GM12892 (cell line): ENCODE results near the gene MED13L.

Source experiments
- DNase-seq: peaks from one replicate; pipeline ENCODE4 v3.0.0; 2011; ENCODE audit not compliant: insufficient read length
- FAIRE-seq: peaks from 2 replicates; lab custom pipeline; 2011; peaks lifted over from hg19 to GRCh38; lab: Jason Lieb, UNC
- POLR2A ChIP-seq: IDR thresholded peaks from 2 replicates; pipeline ENCODE4 v1.6.1; 2011; ENCODE audit warnings: low read depth, low read length, control low read depth
- POLR2AphosphoS5 ChIP-seq: IDR thresholded peaks from 2 replicates; pipeline ENCODE4 v1.6.1; 2011; ENCODE audit warnings: low read depth, low read length, control low read depth
- TAF1 ChIP-seq: IDR thresholded peaks from 2 replicates; pipeline ENCODE4 v1.6.1; 2011; ENCODE audit warnings: low read depth, mild to moderate bottlenecking, control low read depth, low read length, borderline replicate concordance

Gene MED13L

DNA sequence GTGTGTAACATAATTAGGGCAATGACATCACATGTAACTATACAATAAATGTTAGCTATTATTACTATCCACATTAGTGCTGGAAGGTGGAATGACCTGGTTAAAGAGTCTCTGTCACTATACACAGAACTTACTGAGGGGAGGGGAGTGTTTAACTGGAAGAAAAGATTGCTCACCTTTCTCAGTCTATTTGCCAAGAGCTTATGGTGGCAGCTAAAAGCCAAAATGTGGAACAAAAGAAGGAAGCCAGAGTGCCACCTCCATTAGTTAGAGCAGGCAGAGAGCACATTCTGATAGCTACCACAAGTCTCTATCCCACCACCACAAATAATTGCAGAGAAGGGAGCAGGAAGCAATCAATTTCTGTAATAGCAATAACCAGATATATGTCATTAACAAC, 124.4 kb downstream of the MED13L start:
- DNase-seq (no peak), FAIRE-seq (no peak)

GRCh38 chr12:116152268-116152667, 125.2 kb downstream of the MED13L start:
- peak; percentile 38 for FAIRE-seq
- TF ChIP-seq POLR2AphosphoS5 (no peak), TAF1 (no peak)
- no peak for DNase-seq

More for the DNA sequence above, 124.4 kb downstream of the MED13L start:
- no peak for TF ChIP-seq POLR2AphosphoS5
- TF ChIP-seq TAF1: no peak
- TF ChIP-seq POLR2A: no peak

GRCh38 chr12:116150452-116150851, 127.0 kb downstream of the MED13L start:
- FAIRE-seq: peak; percentile 9
- no peak for DNase-seq
- TF ChIP-seq POLR2A: no peak
- TF ChIP-seq POLR2AphosphoS5: no peak
- TF ChIP-seq TAF1: no peak

- FAIRE-seq (no peak), DNase-seq (no peak)
- TF ChIP-seq POLR2A (no peak), TAF1 (no peak), POLR2AphosphoS5 (no peak)
Observed at GRCh38 chr12:116150001-116150400, 127.5 kb downstream of the MED13L start.

DNA sequence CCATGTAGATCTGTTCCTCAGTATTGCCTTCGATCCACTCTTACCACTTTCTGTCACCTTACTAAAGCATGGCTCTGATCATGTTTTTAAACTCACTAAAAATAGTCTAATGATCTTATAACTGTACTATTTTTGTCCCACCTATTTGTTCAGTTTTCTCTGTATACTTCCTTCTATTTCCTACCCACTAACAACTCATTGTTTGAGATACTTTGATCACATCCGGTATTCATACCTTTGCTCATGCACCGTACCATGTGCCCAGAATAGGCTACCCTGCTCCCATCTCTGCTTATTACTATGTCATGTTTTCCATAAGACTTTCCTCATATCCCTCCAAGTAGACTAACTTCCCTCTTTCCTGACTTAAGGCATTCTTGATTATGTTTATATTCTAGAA, 128.6 kb downstream of the MED13L start:
- TF ChIP-seq POLR2A: no peak
- no peak for TF ChIP-seq POLR2AphosphoS5
- no peak for TF ChIP-seq TAF1
- FAIRE-seq (peak; percentile 50), DNase-seq (no peak)

GRCh38 chr12:116146386-116146785, 131.1 kb downstream of the MED13L start:
- DNase-seq (no peak), FAIRE-seq (no peak)
- TF ChIP-seq TAF1: no peak
- TF ChIP-seq POLR2A: no peak
- TF ChIP-seq POLR2AphosphoS5: no peak

GRCh38 chr12:116145451-116145850, 132.0 kb downstream of the MED13L start:
- TF ChIP-seq POLR2A: no peak
- TF ChIP-seq POLR2AphosphoS5: no peak
- no peak for TF ChIP-seq TAF1
- no peak for DNase-seq
- FAIRE-seq: no peak

DNA sequence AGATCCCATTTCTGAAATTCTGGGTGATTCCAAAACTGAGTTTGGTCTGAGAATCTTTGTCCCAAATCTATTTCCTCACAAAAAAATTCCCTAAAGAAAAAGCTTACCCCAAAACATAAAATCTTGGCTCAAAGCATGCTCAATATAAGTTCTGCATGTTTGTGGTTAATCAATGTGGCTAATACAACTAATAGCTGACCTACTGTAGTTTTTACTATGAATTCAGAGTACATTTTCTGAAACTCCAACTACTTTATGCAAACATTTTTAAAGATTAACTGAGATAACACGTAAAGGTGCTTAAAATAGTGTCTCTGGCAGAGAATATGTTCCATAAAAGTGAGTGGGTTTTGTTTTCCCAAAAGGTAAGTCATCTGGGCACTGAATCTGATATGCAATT, 133.1 kb downstream of the MED13L start:
- DNase-seq (no peak), FAIRE-seq (no peak)
- TF ChIP-seq TAF1: no peak
- no peak for TF ChIP-seq POLR2A
- TF ChIP-seq POLR2AphosphoS5: no peak

- FAIRE-seq (peak; percentile 68), DNase-seq (no peak)
- TF ChIP-seq POLR2AphosphoS5: no peak
- TF ChIP-seq POLR2A: no peak
- TF ChIP-seq TAF1: no peak
Observed at GRCh38 chr12:116143909-116144308, 133.6 kb downstream of the MED13L start.

DNA sequence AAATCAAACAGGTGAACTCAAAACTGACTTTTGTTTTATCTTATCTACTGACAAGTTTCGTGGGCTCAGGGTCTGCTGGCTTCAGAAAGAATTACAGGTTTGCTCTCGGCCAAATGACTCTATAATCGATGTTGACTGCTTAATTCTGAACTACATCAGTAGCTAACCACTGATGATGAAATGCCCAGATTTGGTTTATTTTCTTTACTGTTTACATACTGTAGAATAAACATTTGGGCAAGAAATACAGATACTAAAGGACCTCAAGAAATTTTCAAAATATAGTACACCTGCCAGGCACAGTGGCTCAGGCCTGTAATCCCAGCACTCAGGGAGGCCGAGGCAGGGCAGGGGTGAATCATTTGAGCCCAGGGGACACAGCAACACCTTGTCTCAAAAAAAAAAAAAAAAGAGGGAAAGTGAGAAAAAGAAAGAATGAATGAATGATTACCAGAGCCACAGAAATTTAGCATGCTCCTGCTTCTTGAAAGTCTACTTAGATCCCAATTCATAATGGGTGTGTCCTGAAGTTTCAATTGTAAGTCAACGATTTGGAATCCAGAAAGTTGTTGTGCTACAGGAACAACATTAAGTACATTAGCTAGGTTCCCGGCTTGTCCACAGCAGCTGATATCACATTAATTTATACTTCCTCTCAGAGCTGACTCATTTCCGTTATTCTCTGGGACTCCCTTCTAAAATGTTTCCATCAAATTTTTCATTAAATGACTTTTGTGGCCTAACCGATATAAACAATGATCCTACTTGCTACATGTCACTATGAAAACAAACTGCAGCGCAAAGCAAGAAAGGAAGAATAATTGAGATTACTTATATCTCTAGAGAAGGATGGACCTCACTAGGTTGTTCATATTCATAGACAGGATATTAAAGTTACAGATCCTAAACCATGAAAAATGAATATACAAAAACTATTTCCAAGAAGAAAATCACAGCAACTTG, 134.3 kb downstream of the MED13L start:
- TF ChIP-seq POLR2AphosphoS5: no peak
- no peak for TF ChIP-seq TAF1
- TF ChIP-seq POLR2A: no peak
- FAIRE-seq (no peak), DNase-seq (no peak)

GRCh38 chr12:116141833-116142162, 135.7 kb downstream of the MED13L start:
- FAIRE-seq (no peak), DNase-seq (no peak)
- TF ChIP-seq POLR2AphosphoS5: no peak
- no peak for TF ChIP-seq POLR2A
- TF ChIP-seq TAF1: no peak

GRCh38 chr12:116141110-116141832, 136.2 kb downstream of the MED13L start:
- DNase-seq: no peak
- no peak for FAIRE-seq

More at GRCh38 chr12:116141110-116141832, 136.2 kb downstream of the MED13L start:
- TF ChIP-seq POLR2A (no peak), TAF1 (no peak), POLR2AphosphoS5 (no peak)
